Kidney (tissue), 14 donors: ENCODE measurements around the gene CFAP92. TPM values are rescaled to one million over a fixed set of nuclear protein-coding genes. Genes with fewer than 3 reads are reported as not detected.

Experiments
- DNase-seq, 5 donors: peaks; one replicate each; pipeline ENCODE4 v3.0.0-alpha.2; 2013 to 2020
- FAIRE-seq: peaks from 2 replicates; lab custom pipeline; 2012; peaks lifted over from hg19 to GRCh38; lab: Jason Lieb, UNC
- H3K27ac ChIP-seq, 2 donors: one replicate each; pipeline ENCODE4 v1.7.0; 2013; ENCODE audit warnings: low read depth in 2 of 2, low read length in 2 of 2, inconsistent platforms in 1 of 2
- H3K27me3 ChIP-seq: one replicate; pipeline ENCODE4 v1.7.1; 2013; ENCODE audit warnings: low read length, inconsistent platforms; ENCODE audit not compliant: control insufficient read depth, insufficient read depth
- H3K36me3 ChIP-seq, 3 donors: one replicate each; pipeline versions ENCODE4 v1.7.0 to v1.7.1; 2013; ENCODE audit warnings: low read length in 3 of 3, control low read depth in 1 of 3, inconsistent platforms in 1 of 3; ENCODE audit not compliant: insufficient read depth in 3 of 3, control insufficient read depth in 2 of 3
- H3K4me1 ChIP-seq, 3 donors: one replicate each; pipeline versions ENCODE4 v1.7.0 to v1.7.1; 2013; ENCODE audit warnings: low read length in 3 of 3, inconsistent platforms in 1 of 3, low read depth in 1 of 3; ENCODE audit not compliant: control insufficient read depth in 2 of 3, insufficient read depth in 2 of 3
- H3K4me3 ChIP-seq, 3 donors: one replicate each; pipeline versions ENCODE4 v1.7.0 to v1.8.1; 2013; ENCODE audit warnings: low read length in 3 of 3, control low read depth in 1 of 3, inconsistent platforms in 1 of 3
- H3K9ac ChIP-seq, 3 donors: one replicate each; pipeline versions ENCODE4 v1.7.0 to v1.7.1; 2013; ENCODE audit warnings: low read length in 3 of 3, control low read depth in 1 of 3, inconsistent platforms in 1 of 3
- H3K9me3 ChIP-seq, 3 donors: one replicate each; pipeline versions ENCODE4 v1.7.0 to v1.7.1; 2013; ENCODE audit warnings: low read length in 3 of 3, control low read depth in 1 of 3, inconsistent platforms in 1 of 3; ENCODE audit not compliant: control insufficient read depth in 2 of 3, insufficient read depth in 1 of 3
- CTCF ChIP-seq: IDR thresholded peaks from 3 replicates; pipeline ENCODE4 v1.5.1; 2012; ENCODE audit warnings: mild to moderate bottlenecking, moderate library complexity, borderline replicate concordance; ENCODE audit not compliant: insufficient read depth; ENCODE audit errors: extremely low read depth
- intact Hi-C: fragments of 100-400 bp; cut with DNase I; formaldehyde crosslinking; loops from one replicate; pipeline ENCODE4 v1.11.1; 2022
- polyA plus RNA-seq: library from polyadenylated mRNA; stranded (reverse); fragments of 350-450 nt; fragmentation: Illumina TruSeq; extraction: RNeasy Lipid Tissue Mini Kit (QIAGEN cat#74804); gene quantifications from one replicate; pipeline ENCODE4 v1.2.3, GENCODE V29; 2014; ENCODE audit warnings: low read depth, low replicate concordance; ENCODE audit not compliant: insufficient read depth
- total RNA-seq: library from RNA; stranded (reverse); fragmentation: NEBNext Ultra II Directional; extraction: Animal tissue kit (Norgen Biotek cat#: 25700); gene quantifications from one replicate; pipeline ENCODE4 v1.2.1, GENCODE V29; 2021
- donor health status: control.
- donor health status: control.
- donor health status: control.
- donor health status: control.
- donor health status: control.
- donor health status: DM: yes; HTN: yes; CAD: no.
- donor health status: Normal renal cell carcinoma (clear cell type).

Gene CFAP92
- total and polyA plus RNA-seq, 2 donors from 2014 or later: 0.56 to 0.60 TPM

GRCh38 chr3:128997486-128998133 lies 3.7 kb upstream of the CFAP92 start:
- peaks cover 12% of the 10 kb centered on the region for H3K27me3 ChIP-seq
- H3K9ac ChIP-seq: no peak overlapping the region
- FAIRE-seq (no peak), DNase-seq (no peak)
- H3K36me3 ChIP-seq: no peaks in the 10 kb centered on the region
- TF ChIP-seq CTCF: no peak
- intact Hi-C loops: no loop called here
- peaks cover 0 to 16% (median 3%) of the 10 kb centered on the region in 3 donors for H3K4me1 ChIP-seq
- no peak overlapping the region for H3K4me3 ChIP-seq
- H3K27ac ChIP-seq: no peak overlapping the region
- H3K9me3 ChIP-seq: no peaks in the 10 kb centered on the region

- H3K4me3 ChIP-seq: no peak overlapping the region
- H3K4me1 ChIP-seq: peaks cover 0 to 14% (median 3%) of the 10 kb centered on the region in 3 donors
- DNase-seq (no peak), FAIRE-seq (no peak)
- no peaks in the 10 kb centered on the region for H3K9me3 ChIP-seq
- intact Hi-C loops: no loop called here
- H3K27ac ChIP-seq: no peak overlapping the region
- no peaks in the 10 kb centered on the region for H3K36me3 ChIP-seq
- no peak for TF ChIP-seq CTCF
- H3K9ac ChIP-seq: no peak overlapping the region
- peaks cover 8% of the 10 kb centered on the region for H3K27me3 ChIP-seq
Observed at GRCh38 chr3:128996726-128997125, 2.9 kb upstream of the CFAP92 start.

GRCh38 chr3:128996200-128996599 lies 2.3 kb upstream of the CFAP92 start:
- Histone ChIP-seq H3K36me3 (no peaks in the 10 kb centered on the region), H3K27ac (no peak overlapping the region), H3K9me3 (no peaks in the 10 kb centered on the region), H3K27me3 (peaks cover 8% of the 10 kb centered on the region), H3K4me1 (peaks cover 0 to 14% (median 3%) of the 10 kb centered on the region in 3 donors), H3K9ac (no peak overlapping the region), H3K4me3 (no peak overlapping the region)
- intact Hi-C loops: no loop called here
- no peak for DNase-seq
- no peak for TF ChIP-seq CTCF
- FAIRE-seq: no peak
